ENCODE data around the gene ZNF652.

- no peak for TF ChIP-seq CTCF (IDR thresholded peaks at IDR 0.05)
- TF ChIP-seq POLR2A (IDR thresholded peaks at IDR 0.05): no peak
These were observed 41.7 kb upstream of the ZNF652 start for GRCh38 chr17:49403514-49404289.

All from Peyer's patch (tissue), 4 donors.